ENCODE data around the gene SRC. TPM values are rescaled to one million over a fixed set of nuclear protein-coding genes. Genes with fewer than 3 reads are reported as not detected.

Gene SRC
- total and polyA plus RNA-seq, 10 donors: 7.0 to 68.0 (median 31.2) TPM

- peaks cover 0 to 17% (median 0%) of the 10 kb centered on the region in 6 donors for H3K36me3 ChIP-seq
- no peaks in the 10 kb centered on the region for H3K9me3 ChIP-seq
- peaks cover 0 to 18% (median 0%) of the 10 kb centered on the region in 7 donors for H3K27me3 ChIP-seq (replicated peaks in 1 of 7)
- WGBS, 5 donors: 83 to 93% (median 88%) methylated on average over 16 of the region's 16 CpGs
- intact Hi-C loops (cut with DNase I; ENCODE audit: low total_unique reads): loop anchor here (5.0 to 10.0 kb wide), 3 partner anchors 106 to 186 kb away; no protein-coding TSS in a partner anchor
- DNase-seq: peak; percentile 9
- H3K4me1 ChIP-seq: peaks cover 9 to 86% (median 52%) of the 10 kb centered on the region in 6 donors
- H3K4me3 ChIP-seq: no peak overlapping the region
- peak overlapping the region in 5 of 8 donors; percentile 10 to 75 (median 36) for H3K27ac ChIP-seq
- no peak for TF ChIP-seq POLR2AphosphoS5 (IDR thresholded peaks at IDR 0.05)
- TF ChIP-seq CTCF (IDR thresholded peaks at IDR 0.05 in 8 of 11, conservative IDR thresholded peaks at IDR 0.05 in 3 of 11): no peak
- no peak for TF ChIP-seq POLR2A (IDR thresholded peaks at IDR 0.05)
These were observed 35.1 kb downstream of the SRC start for GRCh38 chr20:37380864-37381579.

- 57 to 74% (median 68%) methylated on average over 9 to 11 of the region's 11 CpGs for WGBS, 5 donors
- H3K9me3 ChIP-seq: no peaks in the 10 kb centered on the region
- no peak overlapping the region for H3K4me3 ChIP-seq
- intact Hi-C loops (cut with DNase I; ENCODE audit: low total_unique reads): loop anchor here (5.0 to 10.0 kb wide), 3 partner anchors 107 to 187 kb away; no protein-coding TSS in a partner anchor
- peaks cover 0 to 25% (median 0%) of the 10 kb centered on the region in 6 donors for H3K36me3 ChIP-seq
- H3K27me3 ChIP-seq (replicated peaks in 1 of 7): peaks cover 0 to 26% (median 0%) of the 10 kb centered on the region in 7 donors
- TF ChIP-seq POLR2AphosphoS5 (IDR thresholded peaks at IDR 0.05) (peak in 2 of 3 donors; percentile 18 to 39), POLR2A (IDR thresholded peaks at IDR 0.05) (no peak)
- peaks cover 9 to 84% (median 52%) of the 10 kb centered on the region in 6 donors for H3K4me1 ChIP-seq
- peak; percentile 66 for DNase-seq
- H3K27ac ChIP-seq: peak overlapping the region in 5 of 8 donors; percentile 32 to 75 (median 51)
These were observed 35.9 kb downstream of the SRC start for GRCh38 chr20:37381621-37382471.

GRCh38 chr20:37382482-37383120 is 36.7 kb downstream of the SRC start:
- peak; percentile 66 for DNase-seq
- intact Hi-C loops (cut with DNase I; ENCODE audit: low total_unique reads): loop anchor here (5.0 to 10.0 kb wide), 3 partner anchors 108 to 188 kb away; no protein-coding TSS in a partner anchor
- Histone ChIP-seq H3K9me3 (no peaks in the 10 kb centered on the region), H3K27me3 (replicated peaks in 1 of 7) (peaks cover 0 to 32% (median 0%) of the 10 kb centered on the region in 7 donors), H3K4me3 (no peak overlapping the region), H3K27ac (peak overlapping the region in 4 of 8 donors; percentile 36 to 75 (median 56)), H3K36me3 (peaks cover 0 to 32% (median 0%) of the 10 kb centered on the region in 6 donors), H3K4me1 (peaks cover 6 to 77% (median 49%) of the 10 kb centered on the region in 6 donors)
- 73 to 88% (median 84%) methylated on average over 10 to 11 of the region's 11 CpGs for WGBS, 5 donors
- TF ChIP-seq CTCF (IDR thresholded peaks at IDR 0.05 in 8 of 11, conservative IDR thresholded peaks at IDR 0.05 in 3 of 11): no peak
- no peak for TF ChIP-seq POLR2A (IDR thresholded peaks at IDR 0.05)
- TF ChIP-seq POLR2AphosphoS5 (IDR thresholded peaks at IDR 0.05): no peak
